SK-N-SH (cell line): ENCODE data around the gene DDX24. TPM values are rescaled to one million over a fixed set of nuclear protein-coding genes. Genes with fewer than 3 reads are reported as not detected.

ENCODE experiments used
- CTCF ChIA-PET: fragments of 300-600, 350-600 bp; formaldehyde crosslinking; extraction: SDS; loops from one replicate; lab custom pipeline; 2021; lab: Yijun Ruan, JAX
- POLR2A ChIA-PET: fragments of 350-600 bp; sonication (Branson Sonifier 250); formaldehyde crosslinking; extraction: SDS; loops from one replicate; lab custom pipeline; 2020; ENCODE audit warnings: antibody characterized with exemption, inconsistent platforms; lab: Yijun Ruan, JAX
- DNase-seq: peaks from one replicate; pipeline ENCODE4 v3.0.0; 2012
- H2AFZ ChIP-seq: fragments of 200-600 bp; sonication (generic); 2 replicates; pipeline ENCODE4 v1.8.1; 2016; ENCODE audit warnings: antibody characterized with exemption, mild to moderate bottlenecking, low read depth
- H3F3A ChIP-seq: fragments of 200-600 bp; sonication (generic); replicated peaks from 2 replicates; pipeline ENCODE3; 2016; ENCODE audit warnings: antibody characterized with exemption, mild to moderate bottlenecking; ENCODE audit not compliant: insufficient read depth
- H3K27ac ChIP-seq, 2 experiments: fragments of 200-500 bp in 1 of 2; fragments of 200-600 bp in 1 of 2; sonication (Bioruptor generic) in 1 of 2; sonication (generic), shearing (Covaris generic) in 1 of 2; 2 replicates each; pipeline versions ENCODE4 v1.5.1 to v1.6.1; 2014 to 2016; ENCODE audit warnings: low read depth in 2 of 2, inconsistent platforms in 1 of 2, low read length in 1 of 2, mild to moderate bottlenecking in 1 of 2, mixed read lengths in 1 of 2
- H3K27me3 ChIP-seq: fragments of 200-600 bp; sonication (generic), shearing (Covaris generic); 2 replicates; pipeline ENCODE4 v1.6.1; 2016; ENCODE audit warnings: mixed run types; ENCODE audit not compliant: insufficient read depth
- H3K36me3 ChIP-seq, 2 experiments: fragments of 200-500 bp in 1 of 2; fragments of 200-600 bp in 1 of 2; sonication (Bioruptor generic) in 1 of 2; sonication (generic) in 1 of 2; replicated peaks in 1 of 2; 2 replicates each; pipeline versions ENCODE3 to v1.5.1; 2014 to 2016; ENCODE audit warnings: low read length in 1 of 2, mild to moderate bottlenecking in 1 of 2; ENCODE audit not compliant: insufficient read depth in 2 of 2, control insufficient read depth in 1 of 2
- H3K4me1 ChIP-seq, 2 experiments: fragments of 200-500 bp in 1 of 2; fragments of 200-600 bp in 1 of 2; sonication (Bioruptor generic) in 1 of 2; sonication (generic), shearing (Covaris generic) in 1 of 2; 2 replicates each; pipeline versions ENCODE4 v1.5.1 to v1.6.1; 2014 to 2016; ENCODE audit warnings: low read depth in 1 of 2, low read length in 1 of 2, mixed run types in 1 of 2; ENCODE audit not compliant: insufficient read depth in 2 of 2, control insufficient read depth in 1 of 2
- H3K4me2 ChIP-seq: fragments of 200-600 bp; sonication (generic), shearing (Covaris generic); 2 replicates; pipeline ENCODE4 v1.6.1; 2017; ENCODE audit warnings: mixed run types
- H3K4me3 ChIP-seq, 2 experiments: fragments of 200-500 bp in 1 of 2; fragments of 200-600 bp in 1 of 2; sonication (Bioruptor generic) in 1 of 2; sonication (generic), shearing (Covaris generic) in 1 of 2; 2 replicates each; pipeline versions ENCODE4 v1.5.1 to v1.8.1; 2014 to 2016; ENCODE audit warnings: low read depth in 2 of 2, inconsistent platforms in 1 of 2, low read length in 1 of 2, mild to moderate bottlenecking in 1 of 2, mixed read lengths in 1 of 2, moderate library complexity in 1 of 2
- H3K79me2 ChIP-seq: fragments of 200-600 bp; sonication (generic); 2 replicates; pipeline ENCODE4 v1.8.1; 2017; ENCODE audit warnings: mild to moderate bottlenecking; ENCODE audit not compliant: insufficient read depth
- H3K9ac ChIP-seq: fragments of 200-600 bp; sonication (generic); 2 replicates; pipeline ENCODE4 v1.6.1; 2017; ENCODE audit warnings: mixed run types
- H3K9me2 ChIP-seq: fragments of 200-600 bp; sonication (generic); 2 replicates; pipeline ENCODE4 v1.6.1; 2017; ENCODE audit warnings: mixed run types
- H3K9me3 ChIP-seq: fragments of 200-600 bp; sonication (generic); 2 replicates; pipeline ENCODE4 v1.6.1; 2017; ENCODE audit warnings: mixed run types, mild to moderate bottlenecking, moderate library complexity
- H4K20me1 ChIP-seq: fragments of 200-600 bp; sonication (generic); 2 replicates; pipeline ENCODE4 v1.6.1; 2017; ENCODE audit warnings: mild to moderate bottlenecking, mixed run types; ENCODE audit not compliant: insufficient read depth
- CHD2 ChIP-seq: fragments of 150-350 bp; IDR thresholded peaks from 2 replicates; pipeline ENCODE4 v1.6.1; 2018; ENCODE audit warnings: low read length; ENCODE audit not compliant: partially characterized antibody
- ELF1 ChIP-seq: IDR thresholded peaks from 2 replicates; pipeline ENCODE4 v1.4.0; 2012
- FOXJ3 ChIP-seq: sonication (generic); formaldehyde crosslinking; IDR thresholded peaks from 2 replicates; pipeline ENCODE4 v1.5.1; 2020; ENCODE audit warnings: mild to moderate bottlenecking, missing genetic modification reagents
- GABPA ChIP-seq: IDR thresholded peaks from 2 replicates; pipeline ENCODE4 v1.4.0; 2012; ENCODE audit warnings: low read depth, mild to moderate bottlenecking
- MAX ChIP-seq: IDR thresholded peaks from 2 replicates; pipeline ENCODE4 v1.4.0; 2012; ENCODE audit warnings: low read depth
- NRF1 ChIP-seq: IDR thresholded peaks from 2 replicates; pipeline ENCODE4 v1.6.1; 2012; ENCODE audit warnings: low read depth, mild to moderate bottlenecking, low read length
- RCOR1 ChIP-seq: fragments of 150-350 bp; IDR thresholded peaks from 2 replicates; pipeline ENCODE4 v1.6.1; 2017; ENCODE audit warnings: antibody characterized with exemption, low read length
- RFX5 ChIP-seq: IDR thresholded peaks from 2 replicates; pipeline ENCODE4 v1.6.1; 2012; ENCODE audit warnings: mild to moderate bottlenecking, improper control_type of control experiment, low read length
- RXRA ChIP-seq: IDR thresholded peaks from 2 replicates; pipeline ENCODE4 v1.4.0; 2012; ENCODE audit warnings: low read depth, mild to moderate bottlenecking, borderline replicate concordance
- SIN3A ChIP-seq: IDR thresholded peaks from 2 replicates; pipeline ENCODE4 v1.6.1; 2012; ENCODE audit warnings: low read depth, mild to moderate bottlenecking, low read length, moderate library complexity, borderline replicate concordance
- TAF1 ChIP-seq: IDR thresholded peaks from 2 replicates; pipeline ENCODE4 v1.6.1; 2012; ENCODE audit warnings: low read depth, mild to moderate bottlenecking, low read length, moderate library complexity, borderline replicate concordance
- TCF12 ChIP-seq: IDR thresholded peaks from 2 replicates; pipeline ENCODE4 v1.4.0; 2012
- TEAD4 ChIP-seq: IDR thresholded peaks from 2 replicates; pipeline ENCODE4 v1.4.0; 2012; ENCODE audit warnings: mild to moderate bottlenecking, borderline replicate concordance; ENCODE audit not compliant: insufficient read depth
- YY1 ChIP-seq: IDR thresholded peaks from 2 replicates; pipeline ENCODE4 v1.4.0; 2012; ENCODE audit warnings: low read depth, mild to moderate bottlenecking
- ZBTB33 ChIP-seq: IDR thresholded peaks from 2 replicates; pipeline ENCODE4 v1.4.0; 2012; ENCODE audit warnings: low read depth, borderline replicate concordance
- WGBS: methylation state at CpG from one replicate; pipeline ENCODE4 v1.1.6; 2017; ENCODE audit warnings: low lambda C conversion rate; 5-methylcytosine and 5-hydroxymethylcytosine counted together
- polyA plus RNA-seq, 3 experiments: library from polyadenylated mRNA; depleted of rRNA; stranded (reverse); fragments of >200 nt; gene quantifications; 2 replicates each; pipeline ENCODE4 v1.2.3, GENCODE V29; 2012
- TF ChIP-seq, protein P1 (sequence below): IDR thresholded peaks from 2 replicates; pipeline ENCODE4 v1.6.1; 2012; ENCODE audit warnings: mild to moderate bottlenecking, low read depth, low read length, moderate library complexity
- TF ChIP-seq, protein P2 (sequence below): fragments of 200-600 bp; sonication (generic); IDR thresholded peaks from 2 replicates; pipeline ENCODE4 v1.6.1; 2017; ENCODE audit warnings: antibody characterized with exemption, mild to moderate bottlenecking, moderate library complexity
- TF ChIP-seq, protein P3 (sequence below): fragments of 150-350 bp; IDR thresholded peaks from 2 replicates; pipeline ENCODE4 v1.6.1; 2016; ENCODE audit warnings: mild to moderate bottlenecking, low read depth, low read length

DDX24 gene
- polyA plus RNA-seq, 1 of the 3 experiments (the other 2 are of a cell fraction), result 108 TPM

GRCh38 chr14:94019329-94019728 is 61.7 kb downstream of the DDX24 start:
- H3K9ac ChIP-seq, result no peak overlapping the region
- peaks cover 6% of the 10 kb centered on the region; the same call in 1 of the 2 replicates for H3K27me3 ChIP-seq
- H2AFZ ChIP-seq, result no peak overlapping the region
- no peaks in the 10 kb centered on the region for H3K9me2 ChIP-seq
- POLR2A ChIA-PET, result no interaction called here
- no peak overlapping the region for H3K27ac ChIP-seq
- H4K20me1 ChIP-seq, result no peaks in the 10 kb centered on the region
- no peak for DNase-seq
- no peaks in the 10 kb centered on the region for H3K4me1 ChIP-seq
- no peaks in the 10 kb centered on the region for H3K79me2 ChIP-seq
- TF ChIP-seq, protein P1, sequence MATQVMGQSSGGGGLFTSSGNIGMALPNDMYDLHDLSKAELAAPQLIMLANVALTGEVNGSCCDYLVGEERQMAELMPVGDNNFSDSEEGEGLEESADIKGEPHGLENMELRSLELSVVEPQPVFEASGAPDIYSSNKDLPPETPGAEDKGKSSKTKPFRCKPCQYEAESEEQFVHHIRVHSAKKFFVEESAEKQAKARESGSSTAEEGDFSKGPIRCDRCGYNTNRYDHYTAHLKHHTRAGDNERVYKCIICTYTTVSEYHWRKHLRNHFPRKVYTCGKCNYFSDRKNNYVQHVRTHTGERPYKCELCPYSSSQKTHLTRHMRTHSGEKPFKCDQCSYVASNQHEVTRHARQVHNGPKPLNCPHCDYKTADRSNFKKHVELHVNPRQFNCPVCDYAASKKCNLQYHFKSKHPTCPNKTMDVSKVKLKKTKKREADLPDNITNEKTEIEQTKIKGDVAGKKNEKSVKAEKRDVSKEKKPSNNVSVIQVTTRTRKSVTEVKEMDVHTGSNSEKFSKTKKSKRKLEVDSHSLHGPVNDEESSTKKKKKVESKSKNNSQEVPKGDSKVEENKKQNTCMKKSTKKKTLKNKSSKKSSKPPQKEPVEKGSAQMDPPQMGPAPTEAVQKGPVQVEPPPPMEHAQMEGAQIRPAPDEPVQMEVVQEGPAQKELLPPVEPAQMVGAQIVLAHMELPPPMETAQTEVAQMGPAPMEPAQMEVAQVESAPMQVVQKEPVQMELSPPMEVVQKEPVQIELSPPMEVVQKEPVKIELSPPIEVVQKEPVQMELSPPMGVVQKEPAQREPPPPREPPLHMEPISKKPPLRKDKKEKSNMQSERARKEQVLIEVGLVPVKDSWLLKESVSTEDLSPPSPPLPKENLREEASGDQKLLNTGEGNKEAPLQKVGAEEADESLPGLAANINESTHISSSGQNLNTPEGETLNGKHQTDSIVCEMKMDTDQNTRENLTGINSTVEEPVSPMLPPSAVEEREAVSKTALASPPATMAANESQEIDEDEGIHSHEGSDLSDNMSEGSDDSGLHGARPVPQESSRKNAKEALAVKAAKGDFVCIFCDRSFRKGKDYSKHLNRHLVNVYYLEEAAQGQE, result no peak
- TF ChIP-seq RXRA (no peak), YY1 (no peak), TAF1 (no peak), NRF1 (no peak), ZBTB33 (no peak), SIN3A (no peak), MAX (no peak), FOXJ3 (CRISPR knock-in tag) (no peak), TCF12 (no peak), TEAD4 (no peak)
- CTCF ChIA-PET, result interaction anchor here (0.9 to 2.5 kb wide), 7 partner anchors 8 to 365 kb away, joined by 3 to 12 read pairs (median 4); no protein-coding TSS in a partner anchor
- no peaks in the 10 kb centered on the region for H3K36me3 ChIP-seq
- H3K9me3 ChIP-seq, result no peaks in the 10 kb centered on the region
- WGBS, result 88% methylated on average over 6 of the region's 6 CpGs
- H3K4me3 ChIP-seq, result no peak overlapping the region
- no peaks in the 10 kb centered on the region for H3F3A ChIP-seq
- no peak overlapping the region for H3K4me2 ChIP-seq

GRCh38 chr14:94018308-94018707 is 62.7 kb downstream of the DDX24 start:
- no peaks in the 10 kb centered on the region for H3K79me2 ChIP-seq
- H3K4me1 ChIP-seq, result no peaks in the 10 kb centered on the region
- H3K36me3 ChIP-seq, result no peaks in the 10 kb centered on the region
- H3K9ac ChIP-seq, result no peak overlapping the region
- DNase-seq, result no peak
- ChIA-PET POLR2A (no interaction called here), CTCF (interaction anchor here (1.0 to 2.5 kb wide), 7 partner anchors 14 to 119 kb away, joined by 3 to 9 read pairs (median 4); no protein-coding TSS in a partner anchor)
- no peak overlapping the region for H3K27ac ChIP-seq
- no peak overlapping the region for H3K4me2 ChIP-seq
- no peaks in the 10 kb centered on the region for H3K9me2 ChIP-seq
- WGBS, result 90% methylated on average over 6 of the region's 8 CpGs
- H3K9me3 ChIP-seq, result no peaks in the 10 kb centered on the region
- no peaks in the 10 kb centered on the region for H3F3A ChIP-seq
- peaks cover 6% of the 10 kb centered on the region; the same call in 1 of the 2 replicates for H3K27me3 ChIP-seq
- H2AFZ ChIP-seq, result no peak overlapping the region
- no peaks in the 10 kb centered on the region for H4K20me1 ChIP-seq
- H3K4me3 ChIP-seq, result no peak overlapping the region
- no peak for TF ChIP-seq TAF1
- TF ChIP-seq RFX5, result no peak
- no peak for TF ChIP-seq CHD2
- TF ChIP-seq, protein P2, sequence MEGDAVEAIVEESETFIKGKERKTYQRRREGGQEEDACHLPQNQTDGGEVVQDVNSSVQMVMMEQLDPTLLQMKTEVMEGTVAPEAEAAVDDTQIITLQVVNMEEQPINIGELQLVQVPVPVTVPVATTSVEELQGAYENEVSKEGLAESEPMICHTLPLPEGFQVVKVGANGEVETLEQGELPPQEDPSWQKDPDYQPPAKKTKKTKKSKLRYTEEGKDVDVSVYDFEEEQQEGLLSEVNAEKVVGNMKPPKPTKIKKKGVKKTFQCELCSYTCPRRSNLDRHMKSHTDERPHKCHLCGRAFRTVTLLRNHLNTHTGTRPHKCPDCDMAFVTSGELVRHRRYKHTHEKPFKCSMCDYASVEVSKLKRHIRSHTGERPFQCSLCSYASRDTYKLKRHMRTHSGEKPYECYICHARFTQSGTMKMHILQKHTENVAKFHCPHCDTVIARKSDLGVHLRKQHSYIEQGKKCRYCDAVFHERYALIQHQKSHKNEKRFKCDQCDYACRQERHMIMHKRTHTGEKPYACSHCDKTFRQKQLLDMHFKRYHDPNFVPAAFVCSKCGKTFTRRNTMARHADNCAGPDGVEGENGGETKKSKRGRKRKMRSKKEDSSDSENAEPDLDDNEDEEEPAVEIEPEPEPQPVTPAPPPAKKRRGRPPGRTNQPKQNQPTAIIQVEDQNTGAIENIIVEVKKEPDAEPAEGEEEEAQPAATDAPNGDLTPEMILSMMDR, result no peak
- TF ChIP-seq RCOR1, result no peak
- TF ChIP-seq GABPA, result no peak
- TF ChIP-seq, protein P3, sequence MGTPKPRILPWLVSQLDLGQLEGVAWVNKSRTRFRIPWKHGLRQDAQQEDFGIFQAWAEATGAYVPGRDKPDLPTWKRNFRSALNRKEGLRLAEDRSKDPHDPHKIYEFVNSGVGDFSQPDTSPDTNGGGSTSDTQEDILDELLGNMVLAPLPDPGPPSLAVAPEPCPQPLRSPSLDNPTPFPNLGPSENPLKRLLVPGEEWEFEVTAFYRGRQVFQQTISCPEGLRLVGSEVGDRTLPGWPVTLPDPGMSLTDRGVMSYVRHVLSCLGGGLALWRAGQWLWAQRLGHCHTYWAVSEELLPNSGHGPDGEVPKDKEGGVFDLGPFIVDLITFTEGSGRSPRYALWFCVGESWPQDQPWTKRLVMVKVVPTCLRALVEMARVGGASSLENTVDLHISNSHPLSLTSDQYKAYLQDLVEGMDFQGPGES, result no peak
- TF ChIP-seq ELF1, result no peak
- no peak for TF ChIP-seq TCF12
